DOHH2 (cell line): ENCODE measurements around the gene CCDC30.

Source experiments
- H3F3A ChIP-seq: fragments of 200-600 bp; sonication (generic), shearing (Covaris generic); 2 replicates; pipeline ENCODE4 v1.6.0; 2016; ENCODE audit warnings: antibody characterized with exemption, mild to moderate bottlenecking; ENCODE audit not compliant: control insufficient read depth, insufficient read depth
- H3K27ac ChIP-seq: fragments of 200-600 bp; sonication (generic); 2 replicates; pipeline ENCODE4 v1.5.1; 2014; ENCODE audit warnings: low read depth, mild to moderate bottlenecking, low read length, moderate library complexity
- H3K27me3 ChIP-seq: fragments of 200-600 bp; sonication (generic); 2 replicates; pipeline ENCODE4 v1.6.1; 2014; ENCODE audit warnings: mild to moderate bottlenecking, low read length, mixed read lengths; ENCODE audit not compliant: control insufficient read depth
- H3K36me3 ChIP-seq: fragments of 200-600 bp; sonication (generic); 2 replicates; pipeline ENCODE4 v1.6.1; 2014; ENCODE audit warnings: mild to moderate bottlenecking, low read length, moderate library complexity, mixed read lengths; ENCODE audit not compliant: control insufficient read depth
- H3K4me1 ChIP-seq: fragments of 200-600 bp; sonication (generic); 2 replicates; pipeline ENCODE4 v1.6.1; 2014; ENCODE audit warnings: mild to moderate bottlenecking, low read length, mixed read lengths; ENCODE audit not compliant: control insufficient read depth
- H3K4me2 ChIP-seq: fragments of 200-600 bp; sonication (generic); 2 replicates; pipeline ENCODE4 v1.6.0; 2014; ENCODE audit warnings: mild to moderate bottlenecking, low read length, moderate library complexity
- H3K4me3 ChIP-seq: fragments of 200-600 bp; sonication (generic); 2 replicates; pipeline ENCODE4 v1.5.1; 2014; ENCODE audit warnings: mild to moderate bottlenecking, low read length, mixed read lengths
- H3K79me2 ChIP-seq: fragments of 200-600 bp; sonication (generic); 2 replicates; pipeline ENCODE4 v1.6.1; 2014; ENCODE audit warnings: mild to moderate bottlenecking, low read length, mixed read lengths; ENCODE audit not compliant: control insufficient read depth
- H3K9me2 ChIP-seq: fragments of 200-600 bp; sonication (generic); replicated peaks from 2 replicates; pipeline ENCODE4 v1.6.1; 2014; ENCODE audit warnings: mild to moderate bottlenecking, low read length, mixed read lengths; ENCODE audit not compliant: control insufficient read depth
- H3K9me3 ChIP-seq: fragments of 200-600 bp; sonication (generic); 2 replicates; pipeline ENCODE4 v1.6.1; 2014; ENCODE audit warnings: antibody characterized with exemption, low read length, mixed read lengths; ENCODE audit not compliant: control insufficient read depth, insufficient read depth
- H4K20me1 ChIP-seq: fragments of 200-600 bp; sonication (generic); 2 replicates; pipeline ENCODE4 v1.6.0; 2014; ENCODE audit warnings: low read depth, mild to moderate bottlenecking, antibody characterized with exemption, low read length, moderate library complexity; ENCODE audit not compliant: control insufficient read depth, insufficient read depth
- CTCF ChIP-seq: fragments of 200-600 bp; sonication (generic); IDR thresholded peaks from one replicate; pipeline ENCODE4 v1.5.1; 2014; ENCODE audit warnings: antibody characterized with exemption, mild to moderate bottlenecking, low read depth, low read length; ENCODE audit not compliant: poor library complexity, severe bottlenecking
- EZH2phosphoT487 ChIP-seq: fragments of 200-600 bp; sonication (generic); IDR thresholded peaks from 2 replicates; pipeline ENCODE4 v1.6.1; 2017; ENCODE audit warnings: borderline replicate concordance, mild to moderate bottlenecking, antibody characterized with exemption, low read length, moderate library complexity, mixed read lengths

CCDC30 gene

GRCh38 chr1:42586016-42586415 lies 122.9 kb downstream of the CCDC30 start:
- Histone ChIP-seq H3K27me3 (no peaks in the 10 kb centered on the region), H3F3A (no peaks in the 10 kb centered on the region), H3K79me2 (no peaks in the 10 kb centered on the region), H3K9me2 (no peaks in the 10 kb centered on the region), H3K36me3 (no peaks in the 10 kb centered on the region), H3K4me2 (no peak overlapping the region), H4K20me1 (no peaks in the 10 kb centered on the region), H3K4me1 (no peaks in the 10 kb centered on the region), H3K4me3 (no peak overlapping the region), H3K9me3 (peaks cover 17% of the 10 kb centered on the region; the same call in 1 of the 2 replicates), H3K27ac (no peak overlapping the region)
- TF ChIP-seq EZH2phosphoT487 (no peak), CTCF (no peak)

- H3K4me1 ChIP-seq = no peaks in the 10 kb centered on the region
- H3K9me3 ChIP-seq = peaks cover 17% of the 10 kb centered on the region; the same call in 1 of the 2 replicates
- no peak overlapping the region for H3K4me2 ChIP-seq
- H4K20me1 ChIP-seq = no peaks in the 10 kb centered on the region
- no peak overlapping the region for H3K27ac ChIP-seq
- TF ChIP-seq EZH2phosphoT487 (no peak), CTCF (no peak)
- H3K79me2 ChIP-seq = no peaks in the 10 kb centered on the region
- no peaks in the 10 kb centered on the region for H3K36me3 ChIP-seq
- no peaks in the 10 kb centered on the region for H3F3A ChIP-seq
- H3K4me3 ChIP-seq = no peak overlapping the region
- no peaks in the 10 kb centered on the region for H3K27me3 ChIP-seq
- no peaks in the 10 kb centered on the region for H3K9me2 ChIP-seq
These were observed 124.7 kb downstream of the CCDC30 start for GRCh38 chr1:42587753-42588152.

- Histone ChIP-seq H3K27me3 (peaks cover 8% of the 10 kb centered on the region), H3K27ac (no peak overlapping the region), H3K4me1 (no peaks in the 10 kb centered on the region), H3K4me3 (no peak overlapping the region), H3K9me3 (peaks cover 10% of the 10 kb centered on the region; the same call in 1 of the 2 replicates), H4K20me1 (no peaks in the 10 kb centered on the region), H3K36me3 (no peaks in the 10 kb centered on the region), H3K9me2 (no peaks in the 10 kb centered on the region), H3K4me2 (no peak overlapping the region), H3K79me2 (no peaks in the 10 kb centered on the region), H3F3A (no peaks in the 10 kb centered on the region)
- TF ChIP-seq EZH2phosphoT487 (no peak), CTCF (no peak)
These were observed 129.7 kb downstream of the CCDC30 start for GRCh38 chr1:42592811-42593210.
